Measurements from ENCODE around the gene CACNG8. TPM values are rescaled to one million over a fixed set of nuclear protein-coding genes. Genes with fewer than 3 reads are reported as not detected.
A peak's percentile ranks its signal among the peaks of the same experiment; 100 is the strongest.
"Not testable (repeated sequence)": the region's sequence is repeated elsewhere in the genome, so short reads cannot be mapped to it uniquely, and the experiment has no call there.

Gene CACNG8
- polyA plus RNA-seq, 10 donors: 0.39 to 1.0 (median 0.55) TPM

DNA sequence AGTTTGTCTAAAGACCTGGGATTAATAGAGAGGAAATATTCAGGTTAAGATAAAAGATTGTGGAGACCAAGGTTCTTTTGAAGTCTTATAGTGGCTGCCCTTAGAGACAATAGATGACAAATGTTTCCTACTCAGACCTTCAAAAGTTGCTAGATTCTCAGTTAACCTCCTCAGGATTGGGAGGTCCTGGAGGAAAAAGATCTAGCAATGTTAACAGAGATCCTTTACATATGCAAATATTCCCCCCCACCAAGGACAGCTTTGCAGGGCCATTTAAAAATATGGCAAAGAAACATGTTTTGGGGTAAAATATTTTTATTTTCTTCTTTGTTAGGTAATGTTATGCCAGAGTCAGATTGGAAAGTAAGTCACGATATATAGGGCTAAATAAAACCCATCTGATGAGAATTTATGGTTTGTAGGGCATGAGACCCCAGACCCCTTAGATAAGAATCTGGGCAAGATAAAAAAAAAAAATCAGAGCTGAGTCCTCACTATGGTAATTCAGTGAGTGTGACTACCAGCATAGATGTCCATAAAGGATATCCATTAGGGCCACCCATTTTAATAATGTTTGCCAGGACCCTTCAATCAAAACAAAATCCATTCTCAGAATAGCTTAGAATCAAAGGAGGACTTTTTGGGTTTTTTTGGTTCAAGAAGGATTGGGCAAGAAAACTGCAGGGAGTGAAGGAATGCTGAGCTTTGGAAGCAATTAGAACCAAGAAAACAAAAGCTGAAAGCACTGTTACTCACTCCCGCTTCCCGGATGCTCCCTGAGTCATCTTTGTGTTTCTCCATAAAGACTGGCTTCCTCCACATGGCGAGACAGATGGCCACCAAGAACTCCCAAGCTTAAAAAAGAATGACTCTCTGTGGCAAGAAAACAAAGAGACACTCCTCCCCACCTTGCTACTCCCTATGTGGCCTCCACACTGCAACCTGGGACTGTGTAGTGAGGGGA is 72.8 kb downstream of the CACNG8 start:
- DNase-seq: peak in 1 of 3 donors; percentile 65

GRCh38 chr19:54036542-54036941 is 73.8 kb downstream of the CACNG8 start:
- DNase-seq: not testable (repeated sequence)

Other genes starting within 250 kb of the CACNG8 start
- gene NLRP12, start 138.6 kb upstream of the CACNG8 start, polyA plus RNA-seq (ENCODE audit: insufficient read length in 10 of 10): under 1 TPM; 0.19 to 0.62 (median 0.29) TPM
- gene MYADM, start 95.1 kb upstream of the CACNG8 start, polyA plus RNA-seq (ENCODE audit: insufficient read length in 10 of 10): 100 to 1,000 TPM; 161 to 255 (median 199) TPM
- gene PRKCG, start 80.7 kb upstream of the CACNG8 start, polyA plus RNA-seq (ENCODE audit: insufficient read length in 10 of 10): 1 to 10 TPM in 1 of 10 donors, under 1 TPM in 8, not detected in 1; 0.11 to 1.0 (median 0.30) TPM
- 1 to 10 TPM in 1 of 10 donors, under 1 TPM in 6, not detected in 3; 0.10 to 1.3 (median 0.20) TPM for gene CACNG7, start 53.7 kb upstream of the CACNG8 start, polyA plus RNA-seq (ENCODE audit: insufficient read length in 10 of 10)
- gene CACNG6, start 28.7 kb downstream of the CACNG8 start, polyA plus RNA-seq (ENCODE audit: insufficient read length in 10 of 10): 10 to 100 TPM; 21.1 to 29.6 (median 22.9) TPM
- under 1 TPM in 2 of 10 donors, not detected in 8; 0.22 to 0.35 TPM for gene VSTM1, start 101.0 kb downstream of the CACNG8 start, polyA plus RNA-seq (ENCODE audit: insufficient read length in 10 of 10)
- not detected for gene TARM1, start 118.4 kb downstream of the CACNG8 start, polyA plus RNA-seq (ENCODE audit: insufficient read length in 10 of 10)
- gene OSCAR, start 137.9 kb downstream of the CACNG8 start, polyA plus RNA-seq (ENCODE audit: insufficient read length in 10 of 10): under 1 TPM; 0.11 to 0.54 (median 0.43) TPM
- gene NDUFA3, start 139.9 kb downstream of the CACNG8 start, polyA plus RNA-seq (ENCODE audit: insufficient read length in 10 of 10): 100 to 1,000 TPM in 5 of 10 donors, 10 to 100 TPM in 5; 76.3 to 116 (median 98.6) TPM
- gene TFPT, start 152.7 kb downstream of the CACNG8 start, polyA plus RNA-seq (ENCODE audit: insufficient read length in 10 of 10): 10 to 100 TPM in 9 of 10 donors, 1 to 10 TPM in 1; 9.8 to 17.7 (median 13.4) TPM
- gene PRPF31, start 152.8 kb downstream of the CACNG8 start, polyA plus RNA-seq (ENCODE audit: insufficient read length in 10 of 10): 10 to 100 TPM; 35.0 to 52.0 (median 45.4) TPM
- 10 to 100 TPM; 30.0 to 46.6 (median 35.3) TPM for gene CNOT3, start 174.8 kb downstream of the CACNG8 start, polyA plus RNA-seq (ENCODE audit: insufficient read length in 10 of 10)
- 10 to 100 TPM in 1 of 10 donors, 1 to 10 TPM in 9; 5.7 to 10.3 (median 7.9) TPM for gene LENG1, start 196.8 kb downstream of the CACNG8 start, polyA plus RNA-seq (ENCODE audit: insufficient read length in 10 of 10)
- gene TMC4, start 210.2 kb downstream of the CACNG8 start, polyA plus RNA-seq (ENCODE audit: insufficient read length in 10 of 10): 1 to 10 TPM; 1.3 to 4.5 (median 3.0) TPM
- gene MBOAT7, start 226.6 kb downstream of the CACNG8 start, polyA plus RNA-seq (ENCODE audit: insufficient read length in 10 of 10): 10 to 100 TPM; 19.7 to 34.6 (median 28.0) TPM
- 10 to 100 TPM; 20.8 to 37.2 (median 30.6) TPM for gene TSEN34, start 228.4 kb downstream of the CACNG8 start, polyA plus RNA-seq (ENCODE audit: insufficient read length in 10 of 10)
- gene RPS9, start 237.9 kb downstream of the CACNG8 start, polyA plus RNA-seq (ENCODE audit: insufficient read length in 10 of 10): 1,000 to 10,000 TPM; 1,602 to 2,705 (median 2,168) TPM

Data from muscle of back (tissue), 11 donors.